ENCODE results near the gene PEX19.
A peak's percentile ranks its signal among the peaks of the same experiment; 100 is the strongest.

PEX19 gene

DNA sequence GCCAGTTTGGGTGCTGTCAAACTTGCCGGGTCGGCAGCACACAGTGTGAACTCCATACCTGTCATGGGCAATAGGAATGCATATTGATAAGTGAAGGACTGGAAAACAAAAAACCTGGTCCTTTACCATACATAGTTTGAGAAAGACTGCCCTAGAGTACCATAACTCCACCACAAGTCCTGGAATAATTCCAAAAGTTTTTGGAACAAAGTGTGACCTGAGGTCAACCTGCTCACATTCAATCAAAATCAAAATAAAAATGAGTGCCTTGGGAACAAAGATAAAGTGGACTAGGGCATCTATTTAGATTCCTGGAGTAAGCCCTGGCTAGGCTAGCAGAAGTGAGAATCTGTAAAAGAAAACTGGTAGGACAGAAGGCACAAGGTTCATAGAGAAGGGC is 7.6 kb downstream of the PEX19 start:
- no peak for DNase-seq

DNA sequence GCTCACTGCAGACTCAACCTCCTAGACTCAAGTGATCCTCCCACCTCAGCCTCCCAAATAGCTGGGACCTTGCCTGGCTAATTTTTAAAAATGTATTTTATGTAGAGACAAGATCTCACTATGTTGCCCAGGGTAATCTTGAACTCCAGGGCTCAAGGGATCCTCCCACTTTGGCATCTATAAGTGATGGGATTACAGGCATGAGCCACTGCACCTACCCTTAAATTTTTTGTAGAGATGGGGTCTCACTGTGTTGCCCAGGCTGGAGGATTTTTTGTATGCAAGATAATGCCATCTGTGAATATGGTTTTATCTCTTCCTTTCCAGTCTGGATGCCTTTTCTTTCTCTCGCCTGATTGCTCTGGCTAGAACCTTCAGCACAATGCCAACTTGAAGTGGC is 13.9 kb downstream of the PEX19 start:
- no peak for DNase-seq

DNA sequence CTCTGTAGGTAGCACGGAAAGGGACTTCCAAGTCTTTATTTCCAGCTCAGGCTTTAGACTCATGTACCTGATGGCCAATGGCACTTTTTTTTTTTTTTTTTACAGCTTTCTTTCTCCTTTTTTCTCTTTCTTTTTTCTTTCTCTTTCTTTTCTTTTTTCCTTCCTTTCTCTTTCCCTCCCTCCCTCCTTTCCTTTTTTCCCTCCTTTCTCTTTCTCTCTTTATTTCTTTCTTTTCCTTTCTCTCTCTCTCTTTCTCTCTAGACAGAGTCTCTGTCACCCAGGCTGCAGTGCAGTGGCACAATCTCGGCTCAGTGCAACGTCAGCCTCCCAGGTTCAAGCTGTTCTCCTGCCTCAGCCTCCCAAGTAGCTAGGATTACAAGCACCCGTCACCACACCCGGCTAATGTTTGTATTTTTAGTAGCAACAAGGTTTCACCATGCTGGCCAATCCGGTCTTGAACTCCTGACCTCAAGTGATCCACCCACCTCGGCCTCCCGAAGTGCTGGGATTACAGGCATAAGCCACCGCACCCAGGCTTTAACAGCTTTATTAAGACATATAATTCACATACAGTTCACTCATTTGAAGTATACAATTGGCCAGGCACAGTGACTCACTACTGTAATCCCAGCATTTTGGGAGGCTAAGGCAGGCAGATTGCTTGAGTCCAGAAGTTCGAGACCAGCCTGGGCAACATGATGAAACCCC is 17.5 kb downstream of the PEX19 start:
- no peak for DNase-seq

DNA sequence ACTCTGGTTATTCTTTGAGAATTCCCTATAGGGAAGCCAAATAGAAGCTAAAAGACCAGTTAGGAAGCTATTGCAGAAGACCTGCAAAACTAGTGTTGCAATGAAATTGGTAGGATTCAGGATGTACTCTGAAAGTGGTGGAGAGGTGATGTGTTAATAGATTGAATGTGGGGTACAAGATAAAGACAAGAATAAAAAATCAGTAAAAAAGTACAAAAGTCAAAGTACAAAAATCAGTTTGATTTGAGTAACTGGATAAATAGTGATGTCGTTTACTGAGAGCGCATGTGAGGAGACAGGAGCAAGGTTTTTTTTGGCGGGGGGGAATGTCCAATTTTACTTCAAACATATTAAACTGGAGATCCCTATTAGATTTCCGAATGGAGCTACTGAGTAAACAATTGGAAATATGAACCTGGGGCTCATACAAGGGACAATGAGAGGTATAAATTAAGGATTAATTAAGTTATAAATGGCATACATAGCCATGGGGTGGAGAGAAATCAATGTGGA is 20.1 kb downstream of the PEX19 start:
- DNase-seq, result no peak

DNA sequence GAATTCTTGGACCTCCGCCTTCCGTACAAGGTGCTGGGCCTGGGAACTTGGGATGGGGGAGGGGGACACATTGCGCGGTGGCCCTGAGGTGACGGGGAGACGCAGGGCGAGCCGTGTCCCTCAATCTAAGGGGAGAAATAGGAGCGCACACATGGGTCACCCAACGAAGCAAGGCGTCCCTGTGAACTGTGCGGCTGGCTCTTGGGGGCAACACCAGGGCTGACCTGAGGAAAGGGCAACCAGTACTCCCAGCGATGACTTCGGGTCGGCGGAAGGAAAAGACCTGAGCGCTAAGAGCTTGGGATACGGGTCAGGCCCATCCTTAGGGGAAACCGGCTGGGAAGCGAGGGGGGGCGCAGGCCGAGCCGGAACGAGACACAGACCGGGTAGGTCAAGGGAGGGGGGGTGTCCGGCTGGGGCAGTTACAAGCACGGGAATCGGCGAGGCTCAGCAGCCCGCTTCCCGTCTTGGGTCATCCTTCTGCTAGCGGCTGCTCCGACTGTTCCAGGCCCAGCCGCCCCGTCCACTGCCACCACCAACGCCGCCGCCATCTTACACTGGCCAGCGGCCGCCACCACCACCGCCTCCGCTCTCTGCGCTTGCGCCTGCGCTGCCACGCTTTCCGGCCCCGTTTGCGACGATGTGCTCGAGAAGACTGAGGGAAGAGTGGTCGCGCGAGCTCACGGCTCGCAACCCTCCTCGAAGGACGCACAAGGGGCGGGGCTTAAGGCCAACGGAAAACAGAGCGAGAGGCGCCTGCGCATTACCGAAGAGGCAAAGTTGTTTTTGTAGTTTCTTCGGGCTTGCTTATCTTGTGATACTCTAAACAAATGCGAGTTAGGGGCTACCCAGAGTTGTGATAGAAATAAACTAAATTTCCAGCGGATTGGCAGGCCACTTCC is 22.8 kb downstream of the PEX19 start, which contains the start of gene DCAF8:
DCAF8 (minus strand) TSS at position 657 of the 902 bp plus-strand sequence. CDS start 18,541 bp downstream, outside the sequence.
- peak; percentile 98 for DNase-seq

DNA sequence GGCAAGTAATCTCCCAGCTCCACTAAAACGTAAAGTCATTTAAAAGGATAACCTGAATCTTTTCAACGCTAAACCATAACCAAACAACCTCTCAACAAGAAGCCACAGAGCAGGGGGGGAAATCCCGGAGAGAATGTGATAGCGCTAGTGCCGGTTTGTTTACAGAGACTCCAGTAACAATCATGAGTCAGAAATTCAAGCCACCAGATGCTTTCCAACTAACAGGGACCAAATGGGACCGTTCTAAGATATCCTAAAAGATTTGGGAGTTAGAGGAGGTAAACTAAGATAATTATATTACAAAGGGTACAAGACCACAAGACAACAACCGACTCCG is 23.4 kb downstream of the PEX19 start:
- DNase-seq, result no peak

DNA sequence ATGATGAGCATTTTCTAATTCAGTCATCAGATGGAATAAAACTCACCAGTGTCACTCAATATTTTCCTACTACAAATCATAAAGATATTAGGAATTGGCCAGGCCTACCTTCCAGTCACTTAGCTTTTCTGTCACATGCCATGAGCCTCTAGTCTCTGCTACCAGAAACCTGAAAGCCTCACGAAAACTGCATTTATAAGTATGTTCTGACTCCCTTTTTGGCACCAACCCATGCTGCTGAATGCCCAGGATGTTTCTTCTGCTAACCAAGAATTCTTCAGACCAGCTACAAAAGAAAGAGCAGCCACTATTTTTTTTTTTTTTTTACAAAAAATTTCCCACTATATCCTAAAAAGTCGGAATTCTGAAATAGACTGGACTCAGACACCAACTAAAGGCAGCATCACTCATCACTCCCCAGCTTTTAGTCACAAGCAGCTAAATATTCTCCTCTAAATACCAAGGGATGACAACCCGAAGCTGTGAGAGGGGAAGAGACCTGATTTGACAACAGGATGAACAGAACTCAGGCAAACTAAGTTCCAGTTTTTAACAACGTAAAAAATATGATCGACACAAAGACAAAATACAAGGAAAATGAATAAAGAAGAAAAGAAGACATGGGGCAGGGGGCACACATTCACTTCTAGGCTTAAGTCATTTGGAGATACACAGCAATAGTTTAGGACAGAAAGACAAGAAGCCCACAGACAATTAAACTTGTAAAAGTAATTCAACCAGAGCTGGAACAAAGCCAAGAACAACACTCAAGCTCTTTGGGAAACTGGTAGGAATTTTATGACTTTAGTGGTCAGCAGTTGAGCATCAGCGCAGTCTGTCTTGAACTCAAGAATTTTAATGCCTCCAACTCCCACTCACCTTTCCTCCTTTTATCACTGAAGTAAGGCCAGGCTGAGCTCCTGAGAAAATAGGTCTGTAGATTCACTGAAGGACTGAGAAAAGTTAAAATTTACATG is 24.2 kb downstream of the PEX19 start:
- DNase-seq, result peak; percentile 7

DNA sequence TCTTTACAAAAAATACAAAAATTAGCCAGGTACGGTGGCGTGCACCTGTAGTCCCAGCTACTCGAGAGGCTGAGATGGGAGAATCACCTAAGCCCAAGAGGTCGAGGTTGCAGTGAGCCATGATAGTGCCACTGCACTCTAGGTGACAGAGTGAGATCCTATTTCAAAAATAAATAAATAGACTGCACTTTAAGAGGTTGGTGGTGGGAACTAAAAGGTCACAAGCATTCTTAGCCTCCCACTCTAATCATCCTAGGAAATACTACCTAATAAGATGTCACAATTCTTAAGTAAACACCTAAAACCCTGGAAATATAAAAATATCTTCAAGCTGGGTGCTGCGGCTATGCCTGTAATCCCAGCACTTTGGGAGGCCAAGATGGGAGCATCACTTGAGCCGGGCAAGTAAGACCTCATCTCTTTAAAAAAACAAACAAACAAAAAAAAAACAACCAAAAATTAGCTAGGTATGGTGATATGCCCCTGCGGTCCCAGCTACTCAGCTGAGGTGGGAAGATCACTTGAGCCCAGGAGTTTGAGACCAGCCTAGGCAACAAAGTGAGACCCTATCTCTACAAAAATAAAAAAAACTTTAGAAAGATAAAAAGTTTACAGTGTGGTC is 26.6 kb downstream of the PEX19 start:
- no peak for DNase-seq

DNA sequence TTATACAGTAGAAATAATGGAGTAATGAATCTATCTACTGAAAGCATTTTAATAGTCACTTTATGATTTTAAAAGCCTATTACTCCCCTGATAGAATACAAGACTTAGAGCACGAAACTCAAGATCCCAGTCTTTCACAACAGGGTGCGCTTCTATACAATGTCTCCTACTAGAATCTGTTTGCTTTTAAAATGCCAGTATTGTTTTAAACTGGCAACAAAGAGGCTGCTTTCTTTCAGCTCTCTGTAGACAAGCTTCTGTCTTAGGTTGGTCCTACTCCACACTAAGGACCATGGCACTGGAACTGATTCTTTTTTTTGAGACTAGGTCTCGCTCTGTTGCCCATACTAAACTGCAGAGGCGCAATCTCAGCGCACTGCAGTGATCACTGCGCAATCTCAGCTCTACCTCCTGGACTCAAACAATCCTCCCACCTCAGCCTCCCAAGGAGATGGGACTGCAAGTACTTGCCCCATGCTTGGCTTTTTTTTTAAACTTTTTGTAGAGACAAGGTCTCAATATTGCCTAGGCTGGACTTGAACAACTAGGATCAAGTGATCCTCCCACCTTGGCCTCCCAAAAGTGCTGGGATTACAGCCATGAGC is 27.4 kb downstream of the PEX19 start:
- no peak for DNase-seq

DNA sequence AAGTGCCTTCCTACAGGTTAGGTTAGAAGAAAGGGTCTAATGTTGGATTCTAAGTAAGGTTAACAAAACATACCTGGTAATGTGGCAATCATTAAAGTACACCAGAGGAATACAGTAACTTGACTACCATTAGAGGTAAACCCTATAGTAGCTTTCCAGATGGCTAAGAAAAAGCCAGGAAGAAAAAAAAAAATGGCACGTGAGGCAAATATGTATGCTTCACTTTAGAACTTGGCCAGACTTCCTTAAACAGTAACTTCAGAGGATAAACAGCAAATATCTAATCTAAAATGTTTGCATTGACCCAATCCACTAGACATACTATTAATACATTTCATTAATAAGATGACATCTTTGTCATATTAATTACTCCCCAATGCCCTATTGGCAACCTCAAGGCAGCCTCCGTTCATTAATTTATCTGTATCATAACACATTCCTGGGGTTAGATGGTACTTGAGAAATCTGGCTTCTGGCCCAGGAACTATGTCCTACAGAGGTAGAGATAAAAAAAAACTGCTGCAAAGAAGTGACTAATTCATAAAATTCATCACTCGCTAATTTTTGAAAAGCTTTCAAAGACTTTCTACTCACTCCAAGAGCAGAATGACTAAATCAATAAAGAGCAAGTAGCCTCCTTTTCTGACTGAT is 28.4 kb downstream of the PEX19 start:
- DNase-seq, result no peak

DNA sequence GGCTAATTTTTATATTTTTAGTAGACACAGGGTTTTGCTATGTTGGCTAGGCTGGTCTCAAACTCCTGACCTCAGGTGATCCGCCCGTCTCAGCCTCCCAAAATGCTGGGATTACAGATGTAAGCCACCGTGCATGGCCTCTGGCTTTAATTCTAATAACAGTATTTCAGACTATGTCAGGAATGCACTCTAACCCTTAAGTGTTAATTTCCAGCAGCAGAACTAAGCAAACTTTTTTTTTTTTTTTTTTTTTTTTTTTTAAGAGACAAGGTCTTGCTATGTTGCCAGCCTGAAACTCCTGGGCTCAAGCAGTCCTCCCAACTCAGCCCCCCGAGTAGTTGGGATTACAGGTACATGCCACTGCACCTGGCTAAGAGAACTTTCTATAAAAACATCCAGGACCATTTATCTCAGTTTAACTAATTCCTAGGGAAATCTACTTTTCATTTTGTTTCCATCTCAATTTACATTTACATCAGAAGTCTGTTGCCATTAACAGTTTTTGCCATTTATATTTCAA is 29.1 kb downstream of the PEX19 start:
- no peak for DNase-seq

DNA sequence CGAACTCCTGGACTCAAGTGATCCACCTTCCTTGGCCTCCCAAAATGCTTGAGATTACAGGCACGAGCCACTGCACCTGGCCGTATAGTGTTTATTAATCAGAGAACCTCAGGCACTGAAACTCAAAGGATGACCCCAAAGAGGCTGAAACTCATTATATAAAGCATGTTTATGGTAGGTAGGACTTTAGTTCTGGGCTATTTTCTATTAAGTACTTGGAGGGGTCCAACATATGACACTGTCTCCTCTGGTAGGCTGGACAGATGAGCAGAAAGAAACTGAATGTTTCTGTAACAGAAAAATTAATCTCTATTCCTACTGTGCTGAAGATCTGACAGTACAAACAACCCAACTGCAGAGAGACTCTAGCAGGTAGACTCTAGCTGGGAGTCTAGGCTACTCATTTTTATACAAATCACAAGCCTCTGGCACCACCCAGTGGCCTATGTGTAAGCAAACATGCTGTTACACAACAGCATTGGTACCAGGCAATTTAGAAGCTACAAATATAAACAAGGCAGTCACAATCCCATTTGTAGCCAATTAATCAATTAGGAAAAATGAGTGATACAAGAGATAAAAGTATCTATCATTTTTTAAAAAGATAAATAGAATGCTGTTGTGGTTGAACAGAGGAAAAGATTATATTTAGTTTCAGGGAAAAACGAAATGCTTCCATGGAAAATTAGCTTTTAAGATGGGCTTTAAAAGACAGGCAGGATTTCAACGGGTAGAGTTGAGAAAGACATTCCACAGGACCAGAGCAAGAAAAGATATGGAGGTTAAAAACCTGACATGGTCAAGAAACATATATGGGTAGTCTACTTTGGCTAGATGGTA is 33.0 kb downstream of the PEX19 start:
- DNase-seq, result peak; percentile 35

DNA sequence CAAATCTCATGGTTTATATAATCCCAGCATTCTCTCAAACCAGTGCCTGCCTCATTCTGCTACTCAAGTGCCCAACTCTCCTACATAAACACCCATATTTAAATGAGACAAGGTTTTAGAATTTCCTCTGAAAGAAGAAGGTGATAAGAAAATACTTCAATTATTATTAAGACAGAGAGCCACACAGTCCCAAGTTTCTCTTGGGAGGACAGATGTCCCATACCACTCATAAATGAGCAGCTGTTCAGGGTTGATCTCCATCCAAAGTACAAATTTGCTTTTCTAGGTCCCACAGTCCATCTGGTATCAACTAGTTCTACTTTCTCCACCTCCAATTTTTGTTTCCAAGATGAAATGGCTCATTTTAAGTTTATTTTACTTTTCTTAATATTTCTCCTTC is 33.9 kb downstream of the PEX19 start:
- no peak for DNase-seq

DNA sequence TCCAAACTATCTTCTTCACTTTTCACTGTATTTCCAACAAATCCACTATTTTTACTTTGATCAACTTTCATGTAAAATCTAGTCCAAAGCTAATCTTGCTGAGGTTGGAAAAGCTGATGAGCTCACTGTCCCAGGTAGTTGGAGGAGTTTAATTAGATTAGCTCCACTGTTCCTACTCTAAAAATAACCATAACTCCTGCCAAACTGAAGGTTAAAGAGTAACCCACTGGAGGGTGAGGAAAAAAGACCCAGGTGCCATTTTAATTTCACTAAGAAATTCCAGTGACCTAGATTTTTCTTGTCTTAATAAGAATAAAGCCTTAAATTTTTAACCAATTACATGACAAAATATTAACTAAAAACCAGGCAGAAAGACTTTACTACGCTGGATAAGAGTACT is 37.9 kb downstream of the PEX19 start:
- DNase-seq, result no peak

DNA sequence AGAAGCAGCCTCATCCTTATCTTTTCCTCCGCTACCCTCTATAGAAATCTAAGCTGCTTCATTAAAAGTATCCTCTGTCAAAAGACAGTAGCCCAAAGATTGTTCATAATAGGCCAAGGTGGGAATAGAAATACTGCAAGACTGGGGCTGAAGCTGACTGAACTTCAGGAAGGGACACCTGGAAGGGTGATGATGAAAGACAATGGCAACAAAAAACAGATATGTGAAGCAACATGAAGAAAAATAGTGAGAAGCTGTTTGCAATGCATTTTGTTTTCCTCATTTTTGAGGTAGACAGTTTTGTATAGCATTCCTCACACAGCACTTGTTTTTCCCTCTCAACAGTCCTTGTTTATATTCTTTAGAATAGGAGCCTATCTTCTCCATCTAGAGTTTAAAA is 39.5 kb downstream of the PEX19 start:
- no peak for DNase-seq

DNA sequence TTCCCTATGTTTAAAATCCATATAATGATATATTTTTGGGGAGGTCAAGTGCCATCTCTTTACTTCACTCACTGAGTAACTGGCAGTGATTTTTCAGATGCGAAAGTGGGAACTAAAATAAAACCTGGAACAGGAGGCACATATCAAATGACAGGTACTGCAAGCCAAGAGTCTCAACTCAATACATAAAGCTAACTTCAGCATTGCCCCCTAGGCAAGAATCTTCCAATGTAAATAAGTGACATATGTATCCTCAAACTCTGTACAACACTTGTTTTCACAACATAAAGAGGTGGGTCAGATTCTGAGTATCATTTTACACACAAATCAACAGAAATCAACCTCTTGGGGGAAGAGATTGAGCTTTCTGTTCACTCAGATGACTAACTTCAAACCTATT is 40.7 kb downstream of the PEX19 start:
- no peak for DNase-seq

DNA sequence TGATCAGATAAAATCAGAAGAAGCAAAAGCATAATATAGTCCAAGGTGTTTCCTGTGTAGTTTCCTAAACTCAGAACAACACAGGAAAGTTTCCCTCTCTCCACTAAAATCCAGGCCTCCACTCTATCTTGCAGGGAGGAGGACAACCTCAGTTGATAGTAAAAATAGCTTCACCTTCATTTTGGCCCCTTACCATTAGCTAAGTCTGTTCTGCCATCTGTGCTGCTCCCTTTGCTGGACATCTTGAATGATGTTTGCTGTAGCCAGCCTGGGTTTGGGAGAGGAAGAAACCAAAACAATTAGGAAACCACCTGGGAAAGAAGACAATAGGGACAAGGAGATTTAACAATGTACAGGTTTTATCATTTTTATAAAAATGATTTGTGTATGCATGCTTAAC is 41.2 kb downstream of the PEX19 start:
- no peak for DNase-seq

DNA sequence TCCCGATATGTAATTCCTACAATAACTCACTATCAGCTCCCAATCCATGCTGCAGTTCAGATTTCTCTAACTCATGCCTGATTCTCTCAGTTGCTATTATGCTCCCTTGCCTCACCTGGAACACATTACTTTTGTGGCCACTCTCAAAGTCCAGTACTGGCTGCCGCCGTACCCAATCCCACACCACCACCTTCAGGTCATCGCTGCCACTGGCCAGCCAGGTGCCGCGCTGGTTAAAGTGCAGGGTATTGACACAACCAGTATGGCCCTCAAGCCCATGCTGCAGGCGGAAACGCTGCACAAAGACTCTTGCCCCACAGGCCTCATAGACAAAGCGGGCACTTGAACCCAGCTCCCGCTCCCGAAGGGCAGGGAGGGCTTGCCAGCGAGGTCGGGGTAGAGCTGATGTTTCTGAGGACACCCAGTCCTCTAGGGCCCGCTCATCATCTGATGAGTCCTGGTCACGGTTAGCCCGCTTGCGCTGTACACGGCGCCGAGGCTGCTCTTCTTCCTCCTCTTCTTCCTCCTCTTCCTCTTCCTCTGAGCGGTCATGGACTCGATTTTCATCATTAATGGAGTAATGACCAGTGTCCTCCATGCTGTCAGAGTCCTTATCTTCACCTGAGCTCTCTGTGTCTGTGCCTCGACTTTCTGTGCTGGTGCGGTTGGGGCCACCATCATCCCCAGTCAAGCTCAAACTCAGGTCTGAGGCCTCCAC is 45.2 kb downstream of the PEX19 start:
- no peak for DNase-seq

DNA sequence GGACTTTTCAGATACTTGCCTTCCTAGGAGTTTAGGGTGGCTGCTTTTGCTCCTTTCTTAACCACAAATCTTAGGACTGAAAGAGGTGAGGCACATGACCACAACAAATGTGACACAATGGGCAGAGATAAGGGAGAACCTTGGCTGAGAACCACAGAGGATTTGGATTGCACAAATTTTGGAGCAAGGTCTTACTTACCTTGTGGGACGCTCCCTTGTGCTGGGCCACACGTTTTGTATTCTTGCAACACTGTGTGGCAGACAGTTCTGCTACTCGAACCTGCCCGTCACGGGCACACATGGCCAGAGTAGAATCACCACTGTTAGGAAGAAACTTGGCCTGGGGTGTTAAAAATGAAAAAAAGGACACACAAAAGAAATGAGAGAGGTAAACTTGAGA is 46.5 kb downstream of the PEX19 start:
- no peak for DNase-seq

DNA sequence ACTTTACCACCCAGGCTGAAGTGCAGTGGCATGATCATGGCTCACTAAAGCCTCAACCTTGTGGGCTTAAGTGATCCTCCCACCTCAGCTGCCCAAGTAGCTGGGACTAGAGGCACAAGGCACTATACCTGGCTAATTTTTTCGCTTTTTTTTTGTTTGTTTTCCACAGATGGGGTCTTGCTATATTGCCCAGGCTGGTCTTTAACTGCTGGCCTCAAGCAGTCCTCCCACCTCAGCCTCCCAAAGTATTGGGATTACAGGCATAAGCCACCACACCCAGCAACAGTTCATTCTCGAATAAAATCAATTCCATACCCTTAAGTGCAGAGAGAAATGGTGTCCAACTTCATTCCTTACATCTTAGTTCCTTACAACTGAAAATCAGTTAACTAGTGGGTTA is 47.4 kb downstream of the PEX19 start:
- DNase-seq, result no peak
